ENCODE data around the gene WDFY2.

WDFY2 gene

DNA sequence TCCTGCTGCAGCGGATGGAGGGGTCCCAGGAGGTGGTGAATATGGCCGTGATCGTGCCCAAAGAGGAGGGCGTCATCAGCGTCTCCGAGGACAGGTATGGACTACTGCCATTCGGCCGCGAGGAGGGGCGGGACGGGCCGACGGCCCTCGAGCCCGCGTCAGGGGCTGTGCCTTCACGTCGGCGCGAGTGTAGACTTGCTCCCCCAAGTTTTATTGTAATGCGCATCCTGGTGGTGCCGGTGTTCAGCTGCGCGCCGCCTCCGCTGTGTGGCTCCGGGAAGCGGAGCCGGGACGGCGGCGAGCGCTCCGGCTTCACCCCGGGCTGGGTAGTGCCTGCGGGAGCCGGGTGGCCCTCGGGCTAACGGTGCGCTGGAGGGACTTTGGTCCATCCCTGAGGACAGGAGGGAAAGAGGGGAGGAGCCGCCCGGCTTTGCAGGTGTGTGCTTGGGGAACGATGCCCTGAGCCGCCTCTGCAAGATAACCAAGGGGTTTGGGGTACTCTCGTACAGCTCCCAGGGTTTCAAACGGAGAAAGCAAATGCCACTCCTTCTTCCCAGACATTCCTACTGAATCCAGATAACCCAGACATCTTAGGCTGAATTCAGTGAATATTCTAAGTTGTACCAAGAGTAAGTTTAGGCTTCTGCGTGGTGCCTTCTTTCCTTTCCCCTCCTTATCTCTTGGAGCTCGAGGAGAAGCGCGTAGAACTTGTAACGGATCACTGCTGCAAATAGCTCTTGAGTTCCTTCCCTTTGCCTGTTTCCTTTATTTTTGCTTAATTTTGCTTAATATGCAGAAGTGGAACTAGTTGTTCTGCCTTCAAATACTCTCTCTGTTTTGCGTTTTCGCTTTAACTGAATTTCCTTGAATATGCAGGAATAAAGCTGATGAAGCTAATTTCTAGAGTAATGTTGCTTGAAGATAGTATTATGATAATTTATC is 740 bp downstream of the WDFY2 start:
- peak; percentile 31 for DNase-seq (ENCODE audit: low read depth)
- TF ChIP-seq CTCF (conservative IDR thresholded peaks at IDR 0.05; ENCODE audit: low read length) = peak; percentile 8; the same call in 1 of the 2 replicates
- H3K4me3 ChIP-seq (ENCODE audit: low read length) = peak overlapping the region; percentile 90

GRCh38 chr13:51585696-51586095 is 1.4 kb downstream of the WDFY2 start:
- peak; percentile 52 for DNase-seq (ENCODE audit: low read depth)
- no peak for TF ChIP-seq CTCF (conservative IDR thresholded peaks at IDR 0.05; ENCODE audit: low read length)
- H3K4me3 ChIP-seq (ENCODE audit: low read length) = peak overlapping the region; percentile 90

DNA sequence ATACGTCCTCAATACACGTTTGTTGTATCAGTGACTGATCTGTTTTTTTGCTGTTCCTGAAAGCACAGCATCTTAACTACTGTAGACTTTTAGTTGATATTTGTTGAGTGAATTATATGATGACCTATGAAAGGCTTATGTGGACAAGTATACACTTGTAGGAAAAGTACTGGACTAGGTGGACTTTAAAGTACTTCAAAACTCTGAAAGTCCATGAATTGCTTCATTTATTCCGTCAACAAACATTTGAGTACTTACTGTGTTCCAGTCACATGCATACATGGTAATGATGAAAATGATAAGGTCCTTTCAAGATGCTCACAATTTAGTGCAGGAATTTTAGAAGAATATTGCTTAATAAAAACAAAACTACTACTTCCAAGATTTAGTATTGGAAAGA is 3.1 kb downstream of the WDFY2 start:
- TF ChIP-seq CTCF (conservative IDR thresholded peaks at IDR 0.05; ENCODE audit: low read length) = no peak
- no peak for DNase-seq (ENCODE audit: low read depth)
- H3K4me3 ChIP-seq (ENCODE audit: low read length) = no peak overlapping the region

GRCh38 chr13:51588406-51588949 is 4.2 kb downstream of the WDFY2 start:
- TF ChIP-seq CTCF (conservative IDR thresholded peaks at IDR 0.05; ENCODE audit: low read length) = no peak
- no peak overlapping the region for H3K4me3 ChIP-seq (ENCODE audit: low read length)
- DNase-seq (ENCODE audit: low read depth) = no peak

DNA sequence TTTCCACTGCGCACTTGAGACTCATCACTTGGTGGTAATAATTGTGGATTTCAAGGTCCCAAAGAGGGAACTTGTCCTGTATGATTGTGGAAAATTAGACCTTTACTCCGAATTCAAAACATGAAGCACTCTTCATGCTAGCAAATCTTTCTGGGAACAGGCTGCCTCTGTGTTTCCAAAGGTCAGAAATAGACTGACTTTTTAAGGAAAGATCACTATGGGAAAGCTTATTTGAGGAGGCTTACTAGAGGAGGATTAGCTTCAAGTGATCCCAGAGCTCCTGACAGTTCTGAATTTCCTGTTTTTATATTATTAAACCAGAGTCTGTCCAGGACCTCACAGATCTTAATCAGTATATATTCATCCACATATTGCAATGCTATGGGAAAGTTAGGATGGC is 5.5 kb downstream of the WDFY2 start:
- DNase-seq (ENCODE audit: low read depth) = no peak
- H3K4me3 ChIP-seq (ENCODE audit: low read length) = no peak overlapping the region
- no peak for TF ChIP-seq CTCF (conservative IDR thresholded peaks at IDR 0.05; ENCODE audit: low read length)

- H3K4me3 ChIP-seq (ENCODE audit: low read length) = 0 out of 2 replicates have a peak overlapping the region, but pooled peaks have one; percentile 3
- DNase-seq (ENCODE audit: low read depth) = no peak
- no peak for TF ChIP-seq CTCF (conservative IDR thresholded peaks at IDR 0.05; ENCODE audit: low read length)
Measured at GRCh38 chr13:51590231-51590970, 6.1 kb downstream of the WDFY2 start.

Measured in AG10803 (cell line).